ENCODE data around the gene ZNF536. TPM values are rescaled to one million over a fixed set of nuclear protein-coding genes. Genes with fewer than 3 reads are reported as not detected.

ZNF536 gene
- total RNA-seq, 4 donors from 2014 or later = 1.00 to 7.1 (median 1.8) TPM

GRCh38 chr19:30350692-30351663 is 21.2 kb upstream of the ZNF536 start:
- no peaks in the 10 kb centered on the region for H3K4me1 ChIP-seq
- no peaks in the 10 kb centered on the region for H3K36me3 ChIP-seq
- in situ Hi-C loops (cut with MboI; ENCODE audit: low pct_ligation_motif_present in 1 of 4, low pct_unique_long_range_greater_than_20kb in 1 of 4, low sequenced_read_pairs in 3 of 4) = no loop called here
- no peak for TF ChIP-seq EP300 (IDR thresholded peaks at IDR 0.05; ENCODE audit: low read depth)
- TF ChIP-seq CTCF (IDR thresholded peaks at IDR 0.05) = no peak
- no peak for TF ChIP-seq POLR2AphosphoS5 (IDR thresholded peaks at IDR 0.05)
- no peak for TF ChIP-seq POLR2A (IDR thresholded peaks at IDR 0.05)
- no peak overlapping the region for H3K4me3 ChIP-seq
- intact Hi-C loops (cut with DNase I; ENCODE audit: low total_unique reads) = no loop called here
- H3K27me3 ChIP-seq = no peaks in the 10 kb centered on the region
- 76 to 78% methylated on average over 5 to 7 of the region's 7 CpGs for WGBS, 2 donors (ENCODE audit: low coverage in 1 of 2)
- no peaks in the 10 kb centered on the region for H3K9me3 ChIP-seq
- H3K27ac ChIP-seq = no peak overlapping the region
- no peak for DNase-seq

- intact Hi-C loops (cut with DNase I; ENCODE audit: low total_unique reads) = no loop called here
- 77 to 78% methylated on average over 2 of the region's 2 CpGs for WGBS, 2 donors (ENCODE audit: low coverage in 1 of 2)
Observed at GRCh38 chr19:30351774-30352173, 20.4 kb upstream of the ZNF536 start.

DNA sequence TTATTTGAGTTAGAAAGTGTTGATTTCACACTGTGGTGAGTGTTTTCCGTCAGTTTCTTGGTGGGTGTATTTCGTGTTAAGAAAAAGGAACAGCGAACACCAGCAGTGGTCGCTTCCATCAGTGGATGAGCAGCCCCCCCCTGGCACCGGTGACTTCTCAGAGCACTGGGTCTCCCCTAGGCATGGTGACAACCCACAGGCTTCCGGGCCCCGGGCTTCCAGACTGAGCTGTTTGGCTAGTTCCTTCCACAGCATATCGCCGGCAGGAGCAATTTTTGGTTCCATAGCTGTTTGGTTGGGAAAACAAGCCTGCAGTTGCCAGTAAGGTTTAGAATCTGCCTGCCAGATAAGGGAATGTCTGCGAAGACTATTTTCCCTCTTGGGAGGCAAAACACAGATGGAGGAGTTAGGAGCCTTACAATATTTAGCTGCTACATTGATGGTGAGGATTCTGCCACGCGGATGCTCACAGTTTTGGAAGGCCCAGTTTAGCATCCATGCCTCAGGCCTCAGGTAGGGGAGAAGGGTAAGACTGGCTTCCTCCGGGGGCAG is 18.7 kb upstream of the ZNF536 start:
- no peak overlapping the region for H3K4me3 ChIP-seq
- WGBS, 2 donors (ENCODE audit: low coverage in 1 of 2) = 88 to 91% methylated on average over 5 to 13 of the region's 13 CpGs
- no peaks in the 10 kb centered on the region for H3K9me3 ChIP-seq
- TF ChIP-seq POLR2AphosphoS5 (IDR thresholded peaks at IDR 0.05) = no peak
- TF ChIP-seq POLR2A (IDR thresholded peaks at IDR 0.05) = no peak
- no peak for TF ChIP-seq EP300 (IDR thresholded peaks at IDR 0.05; ENCODE audit: low read depth)
- TF ChIP-seq CTCF (IDR thresholded peaks at IDR 0.05) = no peak
- intact Hi-C loops (cut with DNase I; ENCODE audit: low total_unique reads) (no loop called here), in situ Hi-C loops (cut with MboI; ENCODE audit: low pct_ligation_motif_present in 1 of 4, low pct_unique_long_range_greater_than_20kb in 1 of 4, low sequenced_read_pairs in 3 of 4) (no loop called here)
- H3K27me3 ChIP-seq = no peaks in the 10 kb centered on the region
- H3K4me1 ChIP-seq = no peaks in the 10 kb centered on the region
- DNase-seq = no peak
- H3K27ac ChIP-seq = no peak overlapping the region
- no peaks in the 10 kb centered on the region for H3K36me3 ChIP-seq

More at GRCh38 chr19:30351774-30352173, 20.4 kb upstream of the ZNF536 start:
- no peak for DNase-seq
- Histone ChIP-seq H3K4me3 (no peak overlapping the region), H3K4me1 (no peaks in the 10 kb centered on the region), H3K27me3 (no peaks in the 10 kb centered on the region), H3K9me3 (no peaks in the 10 kb centered on the region), H3K27ac (no peak overlapping the region), H3K36me3 (no peaks in the 10 kb centered on the region)
- TF ChIP-seq CTCF (IDR thresholded peaks at IDR 0.05) (no peak), POLR2A (IDR thresholded peaks at IDR 0.05) (no peak), EP300 (IDR thresholded peaks at IDR 0.05; ENCODE audit: low read depth) (no peak), POLR2AphosphoS5 (IDR thresholded peaks at IDR 0.05) (no peak)
- in situ Hi-C loops (cut with MboI; ENCODE audit: low pct_ligation_motif_present in 1 of 4, low pct_unique_long_range_greater_than_20kb in 1 of 4, low sequenced_read_pairs in 3 of 4) = no loop called here

GRCh38 chr19:30355586-30355985 is 16.6 kb upstream of the ZNF536 start:
- H3K36me3 ChIP-seq = no peaks in the 10 kb centered on the region
- no peak for DNase-seq
- H3K27me3 ChIP-seq = no peaks in the 10 kb centered on the region
- H3K4me1 ChIP-seq = no peaks in the 10 kb centered on the region
- TF ChIP-seq CTCF (IDR thresholded peaks at IDR 0.05) (no peak), POLR2AphosphoS5 (IDR thresholded peaks at IDR 0.05) (no peak), POLR2A (IDR thresholded peaks at IDR 0.05) (no peak), EP300 (IDR thresholded peaks at IDR 0.05; ENCODE audit: low read depth) (no peak)
- in situ Hi-C loops (cut with MboI; ENCODE audit: low pct_ligation_motif_present in 1 of 4, low pct_unique_long_range_greater_than_20kb in 1 of 4, low sequenced_read_pairs in 3 of 4) (no loop called here), intact Hi-C loops (cut with DNase I; ENCODE audit: low total_unique reads) (no loop called here)
- 90% methylated on average over 5 of the region's 5 CpGs; no CpG with 5 or more reads in 1 of the 2 donors for WGBS, 2 donors (ENCODE audit: low coverage in 1 of 2)
- H3K9me3 ChIP-seq = no peaks in the 10 kb centered on the region
- H3K4me3 ChIP-seq = no peak overlapping the region
- no peak overlapping the region for H3K27ac ChIP-seq
